Activated T-helper 1 cell treated with Interleukin-2 at 50 U/mL for 16 hours (primary cell): ENCODE results near the gene NFS1.
"Not testable (repeated sequence)": the region's sequence is repeated elsewhere in the genome, so short reads cannot be mapped to it uniquely, and the experiment has no call there.

Experiments
- DNase-seq: peaks from one replicate; pipeline ENCODE4 v3.0.0-alpha.2; 2020; ENCODE audit warnings: low read depth

NFS1 gene

DNA sequence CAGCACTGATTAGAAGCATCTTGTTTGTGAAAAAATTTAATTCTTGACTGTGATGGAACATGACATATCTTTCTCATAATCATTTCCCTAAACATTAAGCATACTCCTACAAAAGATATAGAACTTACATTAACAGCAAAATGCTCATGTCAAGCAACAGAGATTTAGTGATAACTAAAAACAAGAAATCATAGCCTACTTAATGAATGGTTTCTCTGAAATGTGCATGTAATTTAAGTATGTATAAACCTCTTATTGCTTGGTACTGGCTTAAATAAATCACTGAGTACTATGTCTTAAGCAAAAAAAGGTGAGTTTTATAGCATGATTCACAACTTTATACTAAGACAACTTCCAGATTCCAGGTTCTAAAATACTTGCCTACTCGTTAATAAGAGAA lies 9.3 kb upstream of the NFS1 start:
- DNase-seq = no peak

DNA sequence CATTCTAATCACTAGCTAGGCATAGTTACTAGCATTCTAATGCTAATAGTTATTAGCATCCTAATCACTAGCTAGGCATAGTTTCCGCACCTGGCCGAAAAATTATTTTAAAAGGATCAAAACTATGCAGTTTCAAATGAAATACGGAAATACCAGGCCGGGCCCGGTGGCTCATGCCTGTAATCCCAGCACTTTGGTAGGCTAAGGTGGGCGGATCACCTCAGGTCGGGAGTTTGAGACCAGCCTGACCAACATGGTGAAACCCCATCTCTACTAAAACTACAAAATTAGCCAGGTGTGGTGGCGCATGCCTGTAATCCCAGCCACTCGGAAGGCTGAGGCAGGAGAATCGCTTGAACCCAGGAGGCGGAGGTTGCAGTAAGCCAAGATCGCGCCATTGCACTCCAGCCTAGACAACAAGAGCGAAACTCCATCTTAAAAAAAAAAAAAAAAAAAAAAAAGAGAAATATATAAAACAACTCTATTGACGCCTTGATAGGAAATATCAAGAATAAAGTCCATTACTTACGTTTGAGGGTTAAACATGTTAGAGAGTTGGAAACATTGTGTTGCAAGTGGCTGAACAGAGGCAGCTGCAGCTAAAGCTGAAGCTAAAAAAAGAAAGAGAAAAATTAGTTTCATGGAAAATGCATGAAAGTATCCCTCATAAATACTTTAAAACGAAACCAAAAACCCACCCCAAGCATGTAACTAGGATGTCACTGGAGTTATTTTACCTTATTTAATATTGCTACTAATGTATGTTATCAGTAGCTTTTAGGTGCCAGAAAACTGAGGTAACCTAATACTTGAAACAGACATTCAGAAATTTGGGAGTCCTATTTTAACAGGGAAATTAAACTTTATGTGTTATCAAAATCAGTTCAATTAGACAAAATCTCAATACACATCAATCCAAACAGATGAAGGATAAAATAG lies 7.7 kb upstream of the NFS1 start:
- DNase-seq = not testable (repeated sequence)

DNA sequence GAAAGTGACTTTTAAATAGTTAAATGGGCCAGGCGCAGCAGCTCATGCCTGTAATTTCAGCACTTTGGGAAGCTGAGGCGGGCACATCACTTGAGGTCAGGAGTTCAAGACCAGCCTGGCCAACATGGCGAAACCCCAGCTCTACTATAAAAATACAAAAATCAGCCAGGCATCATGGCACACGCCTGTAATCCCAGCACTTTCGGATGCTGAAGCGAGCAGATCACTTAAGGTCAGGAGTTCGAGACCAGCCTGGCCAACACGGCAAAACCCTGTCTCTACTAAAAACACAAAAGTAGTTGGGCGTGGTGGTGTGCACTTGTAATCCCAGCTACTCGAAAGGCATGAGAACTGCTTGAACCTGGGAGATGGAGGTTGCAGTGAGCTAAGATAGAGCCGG lies 6.7 kb upstream of the NFS1 start:
- DNase-seq = not testable (repeated sequence)

DNA sequence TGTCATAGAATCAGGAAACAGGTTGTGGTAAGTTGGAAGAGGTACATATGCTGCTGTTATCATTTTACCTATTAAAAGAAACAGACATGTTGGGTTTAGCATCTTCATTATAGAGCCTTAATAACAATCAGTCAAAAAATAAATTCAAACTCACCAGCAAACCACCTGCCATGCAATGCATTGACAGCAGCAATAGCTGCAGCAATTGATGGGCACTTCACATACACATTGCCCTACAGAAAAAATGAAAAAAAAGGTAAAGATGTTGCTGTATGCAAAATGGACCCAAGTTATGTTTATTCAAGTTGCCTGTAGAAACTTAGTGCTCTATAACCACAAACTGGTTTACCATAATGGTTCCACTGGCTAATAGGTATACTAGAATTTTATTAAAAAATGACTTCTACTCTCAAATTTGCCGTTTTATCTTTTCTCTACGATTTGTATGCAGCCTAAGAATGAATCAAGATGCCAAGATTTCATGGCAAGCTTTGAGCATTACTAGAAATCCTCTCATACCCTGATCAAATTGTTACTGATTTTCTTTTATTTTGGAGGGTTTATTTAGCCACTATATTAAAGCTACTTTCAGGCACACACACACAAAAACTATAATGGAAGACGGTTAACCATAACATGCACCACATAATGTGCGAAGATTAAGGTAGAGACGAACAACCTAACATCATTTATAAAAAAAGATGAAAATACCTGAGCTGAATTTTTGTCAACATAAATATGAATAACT lies 5.5 kb upstream of the NFS1 start:
- no peak for DNase-seq

DNA sequence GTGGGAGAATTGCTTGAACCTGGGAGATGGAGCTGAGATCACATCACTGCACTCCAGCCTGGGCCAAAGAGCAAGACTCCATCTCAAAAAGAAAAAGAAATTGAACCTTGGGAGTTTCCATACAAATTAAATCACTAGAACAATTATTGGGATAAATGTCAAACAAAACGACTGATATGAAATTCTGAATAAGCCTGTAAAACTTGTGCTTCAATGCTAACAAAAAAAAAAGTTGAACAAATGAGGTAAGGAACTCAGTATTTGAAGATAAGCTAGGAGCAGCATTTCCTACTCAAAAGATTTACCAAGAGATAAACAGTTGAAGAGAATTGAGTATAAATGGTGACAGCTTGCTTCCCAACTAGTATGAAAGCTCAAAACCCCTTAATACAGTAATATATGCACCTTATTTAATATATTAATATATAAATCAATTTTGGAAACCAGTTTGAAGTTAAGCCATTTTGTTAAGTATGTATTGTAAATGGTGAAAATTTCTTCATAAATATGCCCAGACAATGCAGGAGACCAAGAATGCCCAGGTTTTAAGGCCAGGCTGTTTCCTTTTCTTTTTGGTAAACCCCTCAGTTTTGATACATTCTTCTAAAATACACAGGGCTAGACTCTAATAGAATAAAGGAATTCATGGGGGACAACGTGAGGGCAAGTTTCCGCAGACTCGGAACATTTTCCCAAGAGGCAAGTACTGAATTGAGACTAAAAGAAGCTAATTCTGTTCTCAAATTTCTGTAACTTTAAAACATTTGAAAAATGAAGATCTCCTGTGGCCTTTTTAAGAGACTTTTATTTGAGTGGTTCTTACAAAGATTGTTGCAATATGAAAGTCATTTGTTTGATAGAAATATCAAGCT lies 3.9 kb upstream of the NFS1 start:
- no peak for DNase-seq

DNA sequence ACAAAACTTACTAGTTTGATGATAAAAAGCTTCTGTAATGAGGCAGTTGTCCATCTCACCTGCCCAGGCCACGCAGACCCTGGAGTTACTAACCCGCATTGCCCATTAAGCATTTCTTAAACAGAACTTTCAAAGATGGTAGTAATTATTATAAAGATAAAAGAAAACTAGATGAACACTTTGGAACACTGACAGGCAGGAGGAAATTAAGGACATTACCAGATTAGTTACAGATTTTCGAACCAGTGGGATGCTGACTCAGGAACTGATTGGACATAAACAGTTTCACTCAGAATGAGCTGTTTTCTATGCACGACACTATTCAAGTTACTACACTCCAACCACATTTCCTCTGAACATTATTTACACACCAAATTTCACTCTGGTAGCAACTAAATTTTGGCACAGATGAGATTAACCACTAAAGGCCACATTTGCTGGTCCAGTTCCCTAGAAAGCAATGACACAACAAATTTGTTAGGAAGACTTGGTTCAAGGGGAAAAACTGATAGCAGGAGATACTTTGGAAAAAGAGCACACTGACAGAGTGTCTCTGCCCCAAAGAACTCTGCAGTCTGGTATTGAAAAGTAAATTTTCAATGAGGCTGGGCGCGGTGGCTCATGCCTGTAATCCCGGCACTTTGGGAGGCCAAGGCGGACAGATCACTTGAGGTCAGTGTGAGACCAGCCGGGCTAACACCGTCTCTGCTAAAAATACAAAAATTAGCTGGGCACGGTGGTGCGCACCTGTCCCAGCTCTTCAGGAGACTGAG lies 3.1 kb upstream of the NFS1 start:
- no peak for DNase-seq

DNA sequence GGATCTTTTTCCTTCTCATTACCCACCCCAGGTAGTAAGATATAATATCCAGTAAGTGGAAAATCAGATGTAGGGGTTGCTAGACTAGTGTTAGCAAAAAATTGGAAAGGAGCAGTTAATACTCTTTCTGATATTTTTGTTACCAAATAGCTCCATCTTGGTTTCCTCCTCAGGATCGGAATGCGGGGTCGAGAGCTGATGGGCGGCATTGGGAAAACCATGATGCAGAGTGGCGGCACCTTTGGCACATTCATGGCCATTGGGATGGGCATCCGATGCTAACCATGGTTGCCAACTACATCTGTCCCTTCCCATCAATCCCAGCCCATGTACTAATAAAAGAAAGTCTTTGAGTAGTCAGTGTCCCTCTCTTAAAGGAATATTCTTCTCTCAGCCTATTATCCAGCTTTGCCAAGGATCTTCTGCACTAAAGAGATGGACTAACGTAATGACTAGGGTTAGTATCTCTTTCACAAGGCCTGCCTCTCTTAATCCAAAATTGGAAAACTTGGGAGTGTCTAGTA lies 1.5 kb upstream of the NFS1 start:
- no peak for DNase-seq

DNA sequence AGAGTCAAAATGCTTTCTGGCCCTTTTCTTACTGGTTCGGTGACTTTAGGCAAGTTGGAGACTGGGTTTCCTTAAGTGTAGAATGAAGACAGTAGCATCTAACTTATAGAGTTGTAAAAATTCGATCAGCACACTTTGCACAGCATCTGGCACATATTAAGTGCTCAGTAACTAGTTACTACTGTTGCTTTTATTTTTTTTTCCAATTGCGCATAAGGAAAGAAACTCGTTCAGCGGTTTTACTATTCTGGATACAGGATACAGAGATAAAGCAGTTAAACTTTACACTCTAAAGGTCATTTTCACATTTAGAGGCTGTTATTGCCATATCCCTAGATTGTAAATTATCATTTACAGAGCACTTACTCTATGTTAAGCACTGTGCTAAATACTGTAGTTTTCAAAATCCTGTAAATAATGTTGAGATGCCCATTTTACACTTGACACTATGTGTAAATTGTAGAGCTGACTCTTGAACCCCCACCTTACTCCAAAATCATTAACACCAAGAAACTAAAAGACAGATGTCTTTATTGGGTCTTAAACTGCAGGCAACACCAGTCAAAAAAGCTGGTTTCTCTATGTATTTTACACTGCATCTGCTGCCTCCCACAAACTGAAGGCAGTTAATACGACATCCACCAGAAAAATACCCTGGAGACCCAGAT lies 939 bp upstream of the NFS1 start:
- no peak for DNase-seq

DNA sequence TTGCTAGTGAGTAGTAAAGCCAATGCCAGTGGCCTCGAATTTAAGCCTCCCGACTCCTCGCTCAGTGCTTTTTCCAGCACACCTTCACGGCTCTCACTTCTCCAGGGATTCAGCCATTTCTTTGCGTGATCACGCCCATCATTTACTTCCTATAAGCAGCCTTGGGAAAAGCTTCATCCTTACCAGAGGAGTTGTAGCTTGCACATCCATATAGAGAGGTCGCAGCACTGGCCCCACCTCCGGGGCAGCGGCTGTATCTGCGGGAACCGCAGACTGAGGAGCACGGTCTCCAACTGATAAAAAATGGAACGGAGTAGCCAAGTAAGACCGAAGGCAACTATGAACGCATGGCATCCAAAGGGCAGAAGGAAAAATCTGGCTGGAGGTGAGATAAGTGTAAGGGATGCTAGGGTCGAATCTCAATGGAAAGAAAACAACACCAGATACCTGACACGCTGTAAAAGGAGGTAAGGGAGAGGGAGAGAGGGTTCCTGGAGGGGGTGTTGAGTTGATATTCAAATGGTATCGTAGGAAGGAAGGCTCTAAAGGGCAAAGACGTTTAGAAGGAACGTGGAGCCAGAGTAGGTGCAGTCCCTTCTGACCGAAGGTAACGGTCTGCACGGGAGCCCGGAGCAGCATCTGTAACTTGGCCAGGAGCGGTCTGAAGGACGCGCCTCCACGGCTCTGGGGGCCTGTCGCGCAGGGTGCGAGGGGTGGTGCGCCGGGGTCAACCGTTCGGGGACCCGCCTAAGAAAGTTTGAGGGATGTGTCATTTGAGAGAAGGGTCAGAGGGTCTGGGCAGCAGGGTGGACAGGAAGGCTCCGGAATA lies 640 bp downstream of the NFS1 start:
- DNase-seq = no peak

DNA sequence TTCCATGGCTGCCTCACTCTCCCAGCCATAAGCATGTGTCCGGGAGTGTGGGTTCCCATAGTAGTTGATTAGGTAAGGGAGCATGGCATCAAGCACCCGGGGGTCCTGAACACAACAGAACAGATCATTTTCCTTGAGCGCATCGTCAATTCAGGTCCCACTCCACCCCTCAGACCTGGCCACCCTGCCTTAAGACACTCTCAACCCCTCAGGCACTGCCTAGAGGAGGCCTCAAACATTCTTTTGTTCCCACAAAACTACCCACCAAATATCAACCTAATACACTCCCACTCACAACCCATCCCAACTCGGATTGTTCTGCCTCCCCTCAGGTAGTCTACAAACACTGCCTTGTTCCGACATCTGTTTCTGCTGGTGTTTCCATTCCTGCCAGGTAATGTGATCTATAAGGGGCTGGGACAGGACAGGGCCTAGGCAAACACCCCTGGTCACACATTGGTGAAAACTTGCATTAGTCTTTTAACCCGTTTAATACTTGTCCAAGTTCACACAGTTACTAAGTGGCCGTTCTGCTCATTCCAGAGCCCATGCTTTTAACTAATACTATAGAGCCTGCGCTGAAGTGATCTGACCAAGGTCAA lies 1.4 kb downstream of the NFS1 start:
- DNase-seq = no peak

DNA sequence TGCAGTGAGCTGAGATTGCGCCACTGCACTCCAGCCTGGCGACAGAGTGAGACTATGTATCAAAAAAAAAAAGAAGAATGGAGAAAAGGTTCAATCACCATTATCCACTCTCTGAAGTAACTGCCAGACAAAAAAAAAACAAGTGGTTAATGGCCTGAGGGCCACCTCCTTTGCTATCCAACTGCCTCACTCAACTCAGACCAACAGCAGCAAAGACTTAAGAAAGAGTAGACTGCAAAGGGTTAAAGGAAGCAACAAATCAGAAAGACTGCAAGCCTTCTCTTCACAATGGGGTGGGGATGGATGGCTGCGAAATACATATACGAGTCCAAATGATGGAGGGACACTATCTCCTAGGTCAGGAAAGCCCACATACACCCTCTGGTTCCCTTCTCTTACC lies 3.2 kb downstream of the NFS1 start:
- DNase-seq = no peak

DNA sequence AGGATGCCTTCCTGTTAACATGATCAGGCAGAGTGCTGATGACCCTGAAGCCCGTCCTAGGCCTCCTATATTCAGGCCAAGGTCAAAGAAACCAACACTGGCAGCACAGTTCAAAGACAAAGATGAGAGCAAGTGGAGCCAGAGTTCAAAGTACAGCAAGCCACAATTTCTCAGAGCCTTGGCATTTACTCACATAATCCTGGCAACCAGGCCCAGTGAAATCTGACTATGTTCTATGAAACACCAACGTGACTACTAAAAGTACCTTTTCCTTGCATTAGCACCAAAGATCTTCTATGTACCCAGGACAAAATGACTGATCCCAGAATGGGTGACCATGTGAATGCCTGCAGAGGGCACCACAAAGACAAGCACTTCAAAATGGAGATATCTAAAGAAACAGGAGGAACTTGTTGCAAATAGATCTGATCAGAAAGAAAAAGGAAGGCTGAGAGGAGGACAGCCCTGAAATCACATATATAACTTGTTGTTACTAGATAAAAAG lies 3.9 kb downstream of the NFS1 start:
- DNase-seq = no peak

DNA sequence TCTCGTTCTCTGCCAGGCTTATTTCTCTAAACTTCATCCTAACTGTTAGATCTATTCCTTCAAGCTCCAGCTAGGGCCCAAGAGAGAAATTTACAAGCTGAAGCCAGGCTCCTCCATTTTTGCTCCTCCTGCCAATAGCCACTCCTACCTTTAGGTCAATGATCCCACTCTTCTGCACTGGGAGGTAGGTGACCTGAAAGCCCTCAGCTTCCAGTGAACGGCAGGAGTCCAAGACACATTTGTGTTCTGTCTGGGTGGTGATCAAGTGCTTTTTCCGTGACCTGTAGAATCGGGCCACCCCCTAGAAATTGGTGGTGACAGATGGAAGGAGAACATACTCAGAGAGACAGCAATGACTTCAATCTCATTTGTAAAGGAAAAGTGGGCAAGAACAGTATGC lies 8.9 kb downstream of the NFS1 start:
- DNase-seq = no peak

DNA sequence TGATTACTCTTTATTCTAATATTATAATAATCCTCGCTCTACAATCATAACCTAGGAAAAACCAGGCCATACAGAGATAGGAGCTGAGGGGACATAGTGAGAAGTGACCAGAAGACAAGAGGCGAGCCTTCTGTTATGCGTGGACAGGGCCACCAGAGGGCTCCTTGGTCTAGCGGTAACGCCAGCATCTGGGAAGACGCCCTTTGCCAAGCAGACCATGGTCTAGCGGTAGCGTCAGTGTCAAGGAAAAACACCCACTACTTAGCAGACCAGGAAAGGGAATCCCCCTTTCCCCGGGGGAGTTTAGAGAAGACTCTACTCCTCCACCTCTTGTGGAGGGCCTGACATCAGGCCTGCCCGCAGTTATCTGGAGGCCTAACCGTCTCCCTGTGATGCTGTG lies 12.3 kb downstream of the NFS1 start:
- DNase-seq = not testable (repeated sequence)

DNA sequence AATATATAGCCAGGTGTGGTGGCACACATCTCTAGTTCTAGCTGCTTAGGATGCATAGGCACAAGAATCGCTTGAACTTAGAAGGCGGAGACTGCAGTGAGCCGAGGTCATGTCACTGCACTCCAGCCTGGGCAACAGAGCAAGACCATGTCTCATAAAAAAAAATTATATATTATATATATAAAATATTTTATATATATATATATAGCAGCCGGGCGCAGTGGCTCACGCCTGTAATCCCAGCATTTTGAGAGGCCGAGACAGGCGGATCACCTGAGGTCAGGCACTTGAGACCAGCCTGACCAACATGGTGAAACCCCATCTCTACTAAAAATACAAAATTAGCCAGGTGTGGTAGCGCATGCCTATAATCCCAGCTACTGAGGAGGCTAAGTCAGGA lies 13.8 kb downstream of the NFS1 start:
- DNase-seq = not testable (repeated sequence)

DNA sequence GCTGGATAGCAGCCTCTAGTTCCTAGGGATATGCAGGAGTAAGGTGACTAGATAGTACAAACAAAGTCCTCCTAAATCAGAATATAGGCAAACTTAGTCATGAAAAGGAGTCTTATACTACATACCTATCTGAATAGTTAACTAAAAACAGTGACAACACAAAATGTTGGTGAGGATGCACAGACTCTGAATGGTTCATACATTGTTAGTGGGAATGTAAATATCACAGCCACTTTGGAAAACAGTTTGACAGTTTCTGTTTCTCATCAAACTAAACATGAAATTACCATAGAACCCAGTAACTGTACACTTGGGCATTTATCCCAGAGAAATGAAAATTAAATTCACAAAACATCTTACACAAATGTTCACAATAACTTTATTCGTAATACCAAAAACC lies 17.2 kb downstream of the NFS1 start:
- DNase-seq = no peak

DNA sequence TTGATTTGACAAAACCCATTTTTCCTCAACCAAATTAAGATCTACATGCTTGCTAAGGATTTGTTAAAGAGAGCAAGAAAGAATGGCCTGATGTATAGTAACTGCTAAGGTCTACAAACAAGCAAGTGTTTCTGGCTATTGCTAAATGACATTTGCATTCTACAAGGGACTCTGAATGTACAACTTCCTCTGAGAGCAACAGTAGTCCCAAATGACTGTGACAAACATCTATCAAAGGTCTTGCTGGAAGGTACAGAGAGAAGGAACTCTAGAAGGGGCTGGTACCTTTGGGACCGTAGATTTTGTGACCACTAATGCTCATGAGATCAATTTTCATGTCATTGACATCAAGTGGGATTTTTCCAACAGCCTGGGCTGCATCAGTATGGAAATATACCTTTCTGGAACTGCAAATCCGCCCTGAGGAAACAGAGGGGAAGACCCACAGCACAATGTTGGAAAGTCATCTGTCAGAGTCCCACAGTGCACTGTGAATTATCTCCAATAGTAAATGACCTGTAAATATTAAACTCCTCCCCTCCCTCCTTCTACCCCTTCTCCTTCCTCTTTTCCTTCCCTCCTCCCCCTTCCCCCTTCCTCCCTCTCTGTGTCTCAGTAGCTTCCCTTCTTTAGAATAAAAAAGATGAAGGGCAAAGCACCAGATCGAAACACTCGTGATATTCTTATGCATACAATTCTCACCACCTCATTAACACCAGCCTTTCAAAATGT lies 18.5 kb downstream of the NFS1 start:
- DNase-seq = no peak

DNA sequence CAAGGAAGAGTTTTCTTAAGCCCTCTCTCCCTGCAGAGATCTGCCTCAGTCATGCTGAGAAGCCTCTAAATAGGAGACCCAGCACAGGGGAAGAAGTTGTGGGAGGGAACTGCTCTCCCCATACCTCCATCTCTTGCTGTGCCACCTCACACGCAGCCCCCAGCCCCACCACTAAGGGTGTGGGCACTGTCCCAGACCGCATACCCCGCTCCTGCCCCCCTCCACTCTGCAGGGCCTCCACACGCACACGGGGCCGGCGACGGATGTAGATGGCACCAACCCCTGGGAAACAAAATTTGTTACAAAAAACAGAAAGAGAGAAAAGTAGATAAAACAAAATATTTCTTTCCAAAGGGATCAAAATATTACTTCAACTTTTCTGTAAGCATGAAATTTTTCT lies 24.2 kb downstream of the NFS1 start:
- no peak for DNase-seq

DNA sequence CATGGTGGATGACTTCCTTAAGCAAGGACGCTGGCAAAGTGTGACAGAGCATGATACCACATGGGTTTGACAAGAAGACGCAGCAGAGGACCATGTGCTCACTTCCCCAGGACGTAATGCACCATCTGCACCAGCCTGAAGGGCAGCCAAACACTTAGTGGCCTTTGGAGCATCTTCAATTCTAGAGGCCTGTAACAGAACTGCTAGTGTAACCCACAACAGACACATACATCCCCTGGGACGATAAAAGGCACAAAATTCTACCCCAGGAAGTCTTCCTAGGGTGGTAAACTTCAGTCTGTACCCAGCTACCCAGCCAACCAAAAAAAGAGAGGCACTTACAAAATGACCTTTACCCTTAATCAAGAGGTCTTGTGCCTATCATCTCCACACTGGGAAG lies 25.3 kb downstream of the NFS1 start:
- no peak for DNase-seq
